NCI-H82 (cell line): ENCODE measurements around the gene IGDCC3.
A peak's percentile ranks its signal among the peaks of the same experiment; 100 is the strongest.

Experiments
- DNase-seq: peaks from one replicate; lab custom pipeline; 2025; lab: John Stamatoyannopoulos, UW

The IGDCC3 gene

DNA sequence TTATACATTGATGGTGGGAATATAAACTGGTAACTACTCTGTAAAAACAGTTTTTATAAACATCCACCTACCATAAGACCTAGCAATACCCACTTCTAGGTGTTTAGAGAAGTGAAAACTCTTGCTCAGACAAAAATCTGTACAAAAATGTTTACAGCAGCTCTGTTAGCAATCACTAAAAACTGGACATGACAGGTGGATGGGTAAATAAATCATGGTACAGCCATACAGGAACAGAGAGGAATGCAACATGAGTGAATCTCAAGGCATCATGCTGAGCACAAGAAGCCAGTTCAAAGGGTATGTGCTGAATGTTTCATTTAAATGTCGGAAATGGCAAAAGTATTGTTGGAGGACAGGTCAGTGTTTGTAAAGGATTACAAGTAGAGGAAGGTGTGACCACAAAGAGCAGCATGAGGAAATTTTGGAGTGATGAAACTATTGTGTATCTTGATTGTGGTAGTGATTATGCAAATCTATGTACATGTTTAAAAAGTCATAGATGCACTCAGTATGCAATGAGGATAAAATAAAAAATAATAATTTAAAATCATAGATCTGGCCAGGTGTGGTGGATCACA is 84.8 kb downstream of the IGDCC3 start:
- DNase-seq, result no peak

- DNase-seq, result no peak
These were observed 87.6 kb downstream of the IGDCC3 start for GRCh38 chr15:65290228-65290627.

- DNase-seq, result no peak
These were observed 88.4 kb downstream of the IGDCC3 start for GRCh38 chr15:65289261-65289854.

DNA sequence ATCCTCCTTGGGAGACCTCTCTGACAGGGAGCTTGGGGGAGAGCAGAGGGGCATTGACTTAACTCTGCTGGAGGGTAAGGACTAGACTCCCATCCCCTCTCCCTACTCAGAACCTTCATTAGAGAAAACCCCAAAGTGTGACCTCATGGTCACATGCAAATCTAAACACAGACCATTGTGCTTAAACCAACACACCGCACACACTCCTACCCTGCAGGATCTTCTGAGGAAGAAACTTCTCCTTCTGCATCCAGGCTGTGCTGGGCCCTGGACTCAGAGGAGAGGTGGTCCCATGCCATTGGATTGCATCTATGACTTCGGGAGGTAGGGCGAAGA is 90.3 kb downstream of the IGDCC3 start:
- DNase-seq, result peak; percentile 52

DNA sequence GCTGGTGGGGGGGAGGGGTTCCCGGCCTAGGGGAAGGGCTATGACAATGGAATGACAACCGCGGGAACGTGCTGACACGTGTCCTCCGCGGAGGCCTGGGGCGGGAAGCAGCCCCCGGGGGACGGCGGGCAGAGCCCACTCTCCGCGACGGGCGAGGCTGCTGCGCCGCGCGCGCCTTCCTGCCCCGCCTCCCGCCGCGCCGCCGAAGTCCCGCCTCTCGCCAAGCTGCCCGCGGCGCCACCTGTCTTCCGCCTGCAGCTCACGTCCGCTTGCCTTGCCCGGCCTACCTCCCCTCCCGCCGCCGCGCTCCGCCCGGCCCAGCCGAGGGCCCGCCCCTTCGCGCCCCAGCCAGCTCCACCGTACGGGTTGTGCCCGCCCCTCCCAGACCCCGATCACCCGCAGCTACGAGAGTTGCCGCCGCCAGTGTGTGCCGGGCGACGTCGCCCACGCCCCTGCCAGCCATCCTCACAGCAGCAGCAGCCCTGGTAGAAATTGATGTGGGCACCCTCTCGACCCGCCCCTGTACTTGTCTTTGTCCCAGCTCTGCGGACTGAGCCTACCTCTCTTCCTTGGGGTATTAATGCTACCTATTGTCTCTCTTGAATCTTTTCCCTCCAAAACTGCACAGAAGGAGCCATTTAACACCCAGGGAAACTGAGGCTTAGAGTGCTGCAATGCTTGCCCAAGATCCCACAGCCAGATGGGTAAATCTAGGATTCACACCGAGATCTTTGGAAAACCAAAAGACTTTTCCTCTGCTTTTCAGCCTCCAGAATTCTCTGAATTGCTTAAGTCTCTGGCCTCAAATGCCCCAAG is 90.9 kb downstream of the IGDCC3 start, which contains the start of gene PARP16:
Gene PARP16, minus strand, starts transcription at position 180 of the 816 bp plus-strand sequence. CDS start 457 bp downstream, outside the sequence.
- DNase-seq, result peak; percentile 96

- peak; percentile 66 for DNase-seq
These were observed 91.6 kb downstream of the IGDCC3 start for GRCh38 chr15:65286069-65286703.

DNA sequence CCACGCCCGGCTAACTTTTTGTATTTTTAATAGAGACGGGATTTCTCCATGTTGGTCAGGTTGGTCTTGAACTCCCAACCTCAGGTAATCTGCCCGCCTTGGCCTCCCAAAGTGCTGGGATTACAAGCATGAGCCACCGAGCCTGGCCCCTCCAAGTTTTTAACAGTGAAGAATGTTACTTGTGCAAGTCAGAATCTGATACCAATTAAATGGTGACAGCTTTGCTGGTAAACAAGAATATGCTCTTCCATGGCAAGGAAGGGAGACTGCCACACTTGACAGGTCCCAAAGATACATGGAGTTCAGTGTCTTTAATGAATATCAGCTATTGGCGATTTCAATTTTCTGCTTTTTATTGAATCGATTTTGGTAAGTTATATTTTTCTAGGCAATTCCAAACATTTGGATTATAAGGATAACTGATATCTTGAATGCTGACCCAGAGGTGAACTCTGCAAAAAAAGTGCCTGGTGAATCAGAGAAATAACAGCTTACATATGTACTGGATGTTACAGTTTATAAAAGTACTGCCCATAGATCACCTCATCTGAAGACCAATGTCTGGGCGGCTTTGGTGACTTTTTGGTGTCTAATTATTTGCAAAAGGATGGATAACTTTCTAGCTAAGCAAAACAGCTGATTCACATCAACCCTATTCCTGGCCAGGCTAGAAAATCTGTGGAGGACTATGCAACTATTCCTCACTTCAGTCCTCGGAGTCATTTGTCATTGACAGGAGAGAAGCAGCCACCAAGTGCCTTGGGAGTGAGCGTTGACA is 92.3 kb downstream of the IGDCC3 start:
- no peak for DNase-seq

GRCh38 chr15:65278480-65278879 is 99.3 kb downstream of the IGDCC3 start:
- no peak for DNase-seq
